GM12801 (cell line): ENCODE data around the gene QRFP.

Experiments
- TF ChIP-seq, protein P1 (sequence below): IDR thresholded peaks from one replicate; pipeline ENCODE4 v1.5.1; 2011; ENCODE audit warnings: control low read depth; ENCODE audit not compliant: insufficient read length; ENCODE audit errors: extremely low read depth

Gene QRFP

DNA sequence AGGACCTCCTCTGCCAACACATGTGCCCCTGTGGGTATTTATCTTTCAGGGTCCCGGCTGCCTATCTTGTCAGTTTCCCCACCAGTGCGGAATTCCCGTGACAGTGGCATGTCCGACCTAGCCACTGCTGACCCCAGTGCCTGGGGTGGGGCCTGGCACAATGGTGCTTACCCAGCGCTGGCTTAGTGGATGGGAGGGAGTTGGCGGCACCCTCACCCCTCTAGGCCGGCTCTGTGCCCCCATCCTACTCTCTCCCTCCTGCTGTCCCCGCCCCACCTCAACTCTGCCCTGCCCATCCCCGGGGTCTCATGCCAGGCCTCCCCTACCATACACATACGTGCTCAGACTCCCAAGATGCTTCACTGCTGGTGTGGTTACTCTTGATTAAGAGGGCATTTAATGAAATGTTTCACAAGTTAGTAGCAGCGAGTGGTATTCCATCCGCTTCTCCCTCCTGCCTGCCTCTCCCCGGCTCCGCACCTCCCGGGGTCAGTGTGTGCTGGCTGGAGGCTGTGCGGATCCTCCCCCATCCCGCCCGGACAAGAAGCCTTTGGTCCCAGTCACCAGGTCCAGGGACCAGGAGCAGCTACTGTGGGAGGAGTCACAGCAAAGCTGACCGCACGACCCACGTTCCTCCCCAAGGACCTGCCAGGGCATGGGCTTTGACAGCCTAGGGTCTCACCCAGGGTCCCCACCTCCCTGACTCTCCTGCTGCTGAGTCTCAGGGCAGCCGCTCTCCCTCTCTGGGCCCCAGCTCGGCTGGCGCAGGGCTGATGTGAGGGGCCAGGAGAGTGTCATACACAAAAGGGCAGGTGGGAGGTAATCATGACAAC, 9.5 kb upstream of the QRFP start:
- TF ChIP-seq, protein P1, sequence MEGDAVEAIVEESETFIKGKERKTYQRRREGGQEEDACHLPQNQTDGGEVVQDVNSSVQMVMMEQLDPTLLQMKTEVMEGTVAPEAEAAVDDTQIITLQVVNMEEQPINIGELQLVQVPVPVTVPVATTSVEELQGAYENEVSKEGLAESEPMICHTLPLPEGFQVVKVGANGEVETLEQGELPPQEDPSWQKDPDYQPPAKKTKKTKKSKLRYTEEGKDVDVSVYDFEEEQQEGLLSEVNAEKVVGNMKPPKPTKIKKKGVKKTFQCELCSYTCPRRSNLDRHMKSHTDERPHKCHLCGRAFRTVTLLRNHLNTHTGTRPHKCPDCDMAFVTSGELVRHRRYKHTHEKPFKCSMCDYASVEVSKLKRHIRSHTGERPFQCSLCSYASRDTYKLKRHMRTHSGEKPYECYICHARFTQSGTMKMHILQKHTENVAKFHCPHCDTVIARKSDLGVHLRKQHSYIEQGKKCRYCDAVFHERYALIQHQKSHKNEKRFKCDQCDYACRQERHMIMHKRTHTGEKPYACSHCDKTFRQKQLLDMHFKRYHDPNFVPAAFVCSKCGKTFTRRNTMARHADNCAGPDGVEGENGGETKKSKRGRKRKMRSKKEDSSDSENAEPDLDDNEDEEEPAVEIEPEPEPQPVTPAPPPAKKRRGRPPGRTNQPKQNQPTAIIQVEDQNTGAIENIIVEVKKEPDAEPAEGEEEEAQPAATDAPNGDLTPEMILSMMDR = no peak

DNA sequence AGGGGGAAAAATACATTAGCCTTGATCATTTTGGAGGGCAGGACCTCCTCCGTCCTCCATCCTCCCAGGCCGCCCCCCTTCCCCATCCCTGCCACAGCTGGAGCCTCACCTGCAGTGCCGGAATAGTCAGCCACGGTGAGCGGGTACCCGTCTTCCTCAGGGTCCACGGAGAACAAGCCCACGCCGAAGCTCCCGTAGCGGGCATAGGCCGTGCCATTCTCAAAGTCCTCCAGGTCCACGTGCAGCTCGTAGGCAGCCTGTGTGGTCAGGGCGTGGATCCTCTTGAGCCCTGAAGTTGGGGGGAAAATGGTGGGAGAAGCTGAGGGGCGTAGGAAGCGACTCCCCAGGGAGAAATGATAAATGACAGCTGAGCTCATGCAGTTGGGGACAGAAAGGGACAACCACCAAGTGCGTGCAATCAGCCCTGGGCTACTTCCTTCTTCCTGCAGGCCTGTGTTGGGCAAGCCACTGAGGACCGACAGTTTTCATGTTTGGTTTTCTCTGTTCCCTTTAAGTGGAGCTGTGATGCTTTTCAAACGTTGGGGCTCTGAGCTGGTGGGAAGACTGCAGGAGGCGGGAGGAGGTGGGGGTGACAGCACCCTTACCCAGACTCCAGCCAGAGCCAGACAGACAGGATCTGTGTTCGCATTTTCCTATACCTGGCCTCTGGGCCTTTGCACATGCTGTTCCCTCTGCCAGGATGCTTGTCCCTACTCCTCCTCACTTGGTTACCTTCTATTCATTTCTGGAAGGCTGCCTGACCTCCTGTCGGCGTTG, 8.7 kb upstream of the QRFP start:
- TF ChIP-seq, protein P1 = no peak

DNA sequence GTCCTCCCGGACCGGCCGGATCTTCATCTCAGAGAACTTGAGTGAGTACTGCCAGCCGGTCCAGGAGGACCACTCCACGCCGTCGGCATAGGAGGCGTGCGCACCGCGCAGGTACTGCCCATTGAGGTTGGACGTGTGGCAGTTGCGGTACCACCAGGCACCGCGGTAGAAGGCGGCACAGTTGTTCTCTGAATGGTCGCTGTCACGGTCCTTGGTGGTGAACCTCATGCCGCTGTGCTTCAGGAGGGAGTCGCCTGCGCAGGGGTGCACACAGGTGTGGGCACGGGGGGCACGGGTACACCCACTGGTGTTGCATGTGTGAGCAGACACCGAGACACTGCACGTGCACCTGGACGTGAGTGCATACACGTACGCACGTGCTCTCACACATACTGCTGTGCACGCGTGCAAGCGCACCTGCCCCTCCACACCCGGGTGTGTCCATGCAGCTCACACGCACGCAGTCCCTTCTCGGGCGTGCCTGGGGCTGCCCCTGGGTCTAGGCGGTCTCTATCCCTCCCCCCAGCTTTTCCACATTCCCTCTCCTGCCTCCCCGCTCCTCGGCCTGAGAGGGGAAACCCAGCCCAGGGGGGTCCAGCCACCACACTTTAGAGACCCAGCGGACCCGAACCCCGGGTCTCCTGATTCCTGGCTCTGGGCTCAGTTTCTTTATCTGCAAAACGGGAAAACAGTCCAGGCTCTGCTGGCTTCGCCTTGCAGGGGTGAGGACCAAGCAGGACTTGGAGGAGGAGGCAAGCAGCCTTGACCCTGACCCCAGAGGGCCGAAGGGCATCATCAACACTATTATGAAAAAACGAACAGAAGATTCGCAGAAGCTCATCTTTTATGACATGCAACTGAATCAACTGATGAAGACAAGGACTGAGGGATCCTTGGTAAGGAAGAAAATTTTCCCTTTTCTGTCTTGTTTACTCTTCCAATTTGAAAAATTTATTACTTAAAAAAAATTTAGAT, 7.7 kb upstream of the QRFP start:
- TF ChIP-seq, protein P1 = no peak

- TF ChIP-seq, protein P1 = no peak
These were observed 6.8 kb upstream of the QRFP start for GRCh38 chr9:130903194-130904069.

DNA sequence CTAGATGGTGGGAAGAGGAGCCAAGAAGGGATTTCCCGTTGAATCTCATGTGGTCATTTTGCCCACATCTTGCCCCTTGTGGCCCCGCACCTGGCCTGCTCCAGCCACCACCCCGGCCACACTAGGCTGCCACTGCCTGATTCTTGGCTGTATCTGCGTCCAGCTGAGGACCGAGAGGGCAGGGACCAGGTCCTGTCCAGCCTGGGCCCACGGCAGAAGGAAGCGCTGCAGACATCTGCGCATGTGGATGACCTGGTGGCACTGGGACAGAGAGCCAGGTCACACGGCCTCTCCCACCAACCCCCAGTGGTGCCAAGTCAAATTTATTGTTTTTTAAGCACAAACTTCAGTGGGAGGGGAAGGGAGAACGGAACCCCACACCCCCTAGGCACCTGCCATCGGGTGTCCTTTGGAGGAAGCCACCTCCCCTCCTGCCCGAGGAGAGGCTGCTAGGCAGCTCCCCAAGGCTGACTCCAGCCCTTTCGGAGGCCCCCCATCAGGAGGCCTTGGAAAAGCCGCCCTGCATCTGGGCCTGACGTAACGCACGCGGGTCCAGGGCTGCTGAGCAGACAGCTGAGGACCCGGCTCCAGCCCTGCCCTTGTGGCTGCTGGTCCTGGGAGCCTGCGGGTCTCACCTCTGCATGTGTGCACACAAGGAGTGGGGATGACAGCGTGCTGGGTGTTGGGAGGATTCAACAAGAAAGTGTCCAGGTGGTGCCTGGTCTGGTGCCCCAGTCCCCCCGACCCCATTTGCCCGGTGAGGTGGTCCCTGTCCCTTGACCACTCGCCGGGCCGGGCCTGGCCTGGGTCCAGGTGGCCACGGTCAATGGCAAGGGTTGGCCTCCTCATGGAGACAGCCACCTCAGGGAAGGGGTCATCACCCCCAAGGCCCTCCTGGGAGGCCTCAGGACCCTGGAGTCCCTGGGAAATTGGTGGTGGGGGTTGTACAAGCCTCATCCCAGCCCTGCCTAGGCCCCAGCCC, 5.9 kb upstream of the QRFP start:
- TF ChIP-seq, protein P1 = no peak

DNA sequence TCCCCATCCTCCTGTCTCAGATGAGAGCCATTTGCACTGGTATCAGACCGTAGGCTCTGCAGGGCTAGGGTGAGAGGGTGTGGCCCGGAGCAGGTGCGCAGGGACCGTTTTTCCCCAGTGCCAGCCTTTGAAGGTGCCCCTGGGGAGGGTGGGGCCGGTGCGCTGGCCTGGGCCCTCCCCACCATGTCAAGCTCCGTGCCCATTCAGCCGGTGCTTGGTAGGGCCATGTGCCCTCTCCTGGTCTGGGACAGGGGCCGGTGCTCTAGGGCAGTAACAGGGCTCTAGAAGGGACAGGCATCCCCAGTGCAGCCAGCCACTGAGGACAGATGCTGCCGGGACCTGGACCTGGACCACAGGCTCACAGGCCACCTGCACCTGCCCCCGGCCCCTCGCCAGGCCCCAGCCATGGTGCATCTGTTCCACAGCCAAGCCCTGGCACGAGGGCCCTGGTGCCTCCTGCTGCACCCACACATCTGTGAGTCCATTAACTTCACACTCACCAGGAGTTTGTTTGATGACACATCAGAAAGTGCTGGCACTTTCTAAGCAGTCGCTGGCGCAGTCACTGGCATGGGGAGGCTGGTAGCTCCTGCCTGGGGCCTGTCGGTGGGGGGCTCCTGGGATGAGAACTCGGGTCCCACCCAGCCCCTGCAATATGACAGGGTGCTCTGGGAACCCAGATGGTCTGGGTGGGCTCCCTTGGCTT, 5.0 kb upstream of the QRFP start:
- TF ChIP-seq, protein P1 = no peak
